Measurements from ENCODE around the gene MAPK1IP1L.

Gene MAPK1IP1L

DNA sequence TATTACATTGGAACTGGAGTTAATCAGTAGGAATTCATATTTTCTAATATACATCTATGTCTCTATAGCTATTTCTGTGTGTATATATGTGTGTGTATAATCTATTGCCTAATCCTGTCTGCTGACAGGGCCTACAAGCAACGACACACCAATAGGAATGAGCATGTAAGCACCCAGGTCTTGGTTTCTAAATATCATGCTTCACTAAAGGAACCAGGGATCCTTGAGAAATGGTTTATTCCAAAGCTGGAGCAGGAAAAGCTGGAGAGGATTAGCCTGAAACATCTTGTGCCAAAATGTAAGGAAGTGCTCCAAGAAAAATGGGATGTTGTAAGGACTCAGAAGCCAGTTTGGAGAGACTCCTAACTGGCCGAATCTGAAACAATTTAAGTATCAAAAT, 48.3 kb downstream of the MAPK1IP1L start:
- no peak overlapping the region for H3K27ac ChIP-seq

DNA sequence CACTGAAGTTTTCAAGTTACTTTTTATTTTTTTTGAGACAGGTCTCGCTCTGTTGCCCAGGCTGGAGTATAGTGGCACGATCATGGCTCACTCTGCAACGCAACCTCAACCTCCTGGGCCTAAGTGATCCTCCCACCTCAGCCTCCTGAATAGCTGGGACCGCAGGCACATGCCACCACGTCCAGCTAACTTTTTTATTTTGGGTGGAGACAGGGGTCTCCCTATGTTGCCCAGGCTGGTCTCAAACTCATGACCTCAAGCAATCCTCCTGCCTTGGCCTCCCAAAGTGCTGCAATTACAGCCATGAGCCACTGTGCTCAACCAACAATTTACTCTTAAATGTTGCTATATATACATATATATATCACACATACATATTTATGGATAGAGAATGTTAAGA, 50.3 kb downstream of the MAPK1IP1L start:
- peak overlapping the region; percentile 83 for H3K27ac ChIP-seq
- TF ChIP-seq, protein P1, sequence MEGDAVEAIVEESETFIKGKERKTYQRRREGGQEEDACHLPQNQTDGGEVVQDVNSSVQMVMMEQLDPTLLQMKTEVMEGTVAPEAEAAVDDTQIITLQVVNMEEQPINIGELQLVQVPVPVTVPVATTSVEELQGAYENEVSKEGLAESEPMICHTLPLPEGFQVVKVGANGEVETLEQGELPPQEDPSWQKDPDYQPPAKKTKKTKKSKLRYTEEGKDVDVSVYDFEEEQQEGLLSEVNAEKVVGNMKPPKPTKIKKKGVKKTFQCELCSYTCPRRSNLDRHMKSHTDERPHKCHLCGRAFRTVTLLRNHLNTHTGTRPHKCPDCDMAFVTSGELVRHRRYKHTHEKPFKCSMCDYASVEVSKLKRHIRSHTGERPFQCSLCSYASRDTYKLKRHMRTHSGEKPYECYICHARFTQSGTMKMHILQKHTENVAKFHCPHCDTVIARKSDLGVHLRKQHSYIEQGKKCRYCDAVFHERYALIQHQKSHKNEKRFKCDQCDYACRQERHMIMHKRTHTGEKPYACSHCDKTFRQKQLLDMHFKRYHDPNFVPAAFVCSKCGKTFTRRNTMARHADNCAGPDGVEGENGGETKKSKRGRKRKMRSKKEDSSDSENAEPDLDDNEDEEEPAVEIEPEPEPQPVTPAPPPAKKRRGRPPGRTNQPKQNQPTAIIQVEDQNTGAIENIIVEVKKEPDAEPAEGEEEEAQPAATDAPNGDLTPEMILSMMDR (conservative IDR thresholded peaks at IDR 0.05) = no peak

More for the DNA sequence above, 48.3 kb downstream of the MAPK1IP1L start:
- TF ChIP-seq, protein P1 (conservative IDR thresholded peaks at IDR 0.05) = no peak

DNA sequence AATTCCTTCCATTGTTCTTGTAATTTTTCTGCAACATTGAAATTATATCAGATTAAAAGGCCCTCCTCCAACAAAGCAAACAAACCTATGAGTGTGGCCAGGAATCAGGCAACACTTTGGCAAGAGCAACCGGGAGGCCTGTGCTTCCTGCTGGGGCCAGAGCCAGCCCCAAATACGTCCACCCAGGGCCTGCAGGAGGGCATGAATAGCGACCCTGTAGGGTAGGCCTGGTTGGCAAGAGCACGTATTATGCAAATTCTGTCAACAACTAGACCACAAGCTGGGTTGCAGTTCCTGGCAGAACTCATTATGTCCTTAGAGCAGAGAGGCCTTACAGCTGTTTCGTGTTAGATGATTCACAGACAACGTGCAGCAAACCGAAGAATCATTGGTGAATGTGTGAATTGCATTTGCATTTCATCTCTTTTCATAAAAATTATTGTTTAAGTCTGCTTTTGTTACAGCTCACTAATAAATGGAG, 50.7 kb downstream of the MAPK1IP1L start:
- H3K27ac ChIP-seq = peak overlapping the region; percentile 83
- TF ChIP-seq, protein P1 (conservative IDR thresholded peaks at IDR 0.05) = no peak

DNA sequence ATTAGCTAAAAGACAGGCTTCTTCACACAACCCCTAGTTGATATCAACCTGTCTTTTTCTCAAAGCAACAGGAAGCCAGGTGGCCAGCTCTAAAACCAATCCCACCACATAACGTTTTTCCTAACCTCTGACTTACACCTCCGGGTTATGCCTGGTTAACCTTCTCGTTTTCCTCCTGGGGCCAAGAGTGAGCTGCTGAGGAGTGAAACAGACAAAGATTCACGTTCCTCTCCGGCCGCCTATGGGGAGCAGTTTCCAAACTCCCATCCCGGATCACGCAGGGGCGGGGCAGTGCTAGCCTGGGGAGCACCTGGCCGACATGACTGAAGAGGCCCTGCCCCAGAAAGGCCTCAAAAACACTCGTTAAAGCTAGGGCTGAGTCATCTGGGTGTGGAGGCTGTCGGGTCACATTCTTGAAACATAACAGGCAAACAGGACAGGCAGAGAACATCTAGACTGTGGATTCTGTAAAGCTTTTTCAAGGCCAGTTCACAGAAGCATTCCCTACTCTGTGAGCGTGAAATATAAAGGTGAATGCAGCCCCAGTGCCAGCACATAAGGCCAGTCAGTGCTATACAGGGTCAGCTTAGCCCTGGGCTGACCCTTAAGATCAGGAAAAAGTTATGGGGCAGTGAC, 51.7 kb downstream of the MAPK1IP1L start:
- peak overlapping the region; percentile 83 for H3K27ac ChIP-seq
- TF ChIP-seq, protein P1 (conservative IDR thresholded peaks at IDR 0.05) = no peak

DNA sequence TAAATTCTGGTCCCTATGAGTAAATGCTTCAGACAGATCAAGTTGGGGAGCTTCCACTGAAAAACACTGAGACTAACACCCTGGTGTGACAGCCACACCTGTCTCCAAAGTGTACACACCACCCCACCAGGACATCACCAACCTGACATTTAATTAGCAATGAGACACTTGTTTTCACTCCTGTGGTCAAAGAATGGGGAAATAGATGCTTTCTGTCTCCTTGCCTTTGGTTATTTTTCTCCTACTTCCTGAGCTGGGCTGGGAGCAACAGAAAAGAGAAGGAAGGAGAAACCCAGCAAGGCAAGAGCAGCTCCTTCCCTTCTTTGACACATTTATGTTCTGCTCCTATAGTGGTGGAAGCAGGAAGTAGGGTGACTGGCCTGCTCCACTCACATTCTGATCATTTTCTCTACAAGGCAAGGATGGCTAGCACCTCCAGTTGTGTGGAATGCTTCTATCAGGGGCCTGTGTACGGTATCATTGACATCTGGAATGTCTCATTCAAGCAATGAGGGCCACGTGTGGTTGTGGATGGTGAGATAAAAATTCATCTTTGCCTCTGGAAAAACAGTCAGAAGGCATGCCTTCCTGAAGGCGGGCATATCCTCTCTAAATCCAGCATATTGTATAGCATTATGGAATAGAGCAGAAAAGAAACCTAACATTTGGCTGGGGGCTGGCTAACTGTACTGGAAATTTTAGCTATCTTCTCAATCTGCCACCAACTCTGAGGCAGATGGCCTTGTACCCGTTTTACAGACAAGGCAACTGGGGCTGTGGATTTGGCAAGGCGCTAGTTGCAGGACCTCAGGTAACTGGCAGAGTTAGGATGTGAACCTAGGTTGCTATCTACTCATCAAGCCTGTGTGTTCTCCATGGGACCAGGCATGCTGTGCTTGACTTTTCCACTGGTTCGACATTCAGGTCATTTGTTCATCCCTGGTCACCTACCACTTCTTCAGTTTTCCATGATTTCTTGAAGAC, 52.8 kb downstream of the MAPK1IP1L start:
- TF ChIP-seq, protein P1 (conservative IDR thresholded peaks at IDR 0.05) = no peak
- H3K27ac ChIP-seq = peak overlapping the region; percentile 83

DNA sequence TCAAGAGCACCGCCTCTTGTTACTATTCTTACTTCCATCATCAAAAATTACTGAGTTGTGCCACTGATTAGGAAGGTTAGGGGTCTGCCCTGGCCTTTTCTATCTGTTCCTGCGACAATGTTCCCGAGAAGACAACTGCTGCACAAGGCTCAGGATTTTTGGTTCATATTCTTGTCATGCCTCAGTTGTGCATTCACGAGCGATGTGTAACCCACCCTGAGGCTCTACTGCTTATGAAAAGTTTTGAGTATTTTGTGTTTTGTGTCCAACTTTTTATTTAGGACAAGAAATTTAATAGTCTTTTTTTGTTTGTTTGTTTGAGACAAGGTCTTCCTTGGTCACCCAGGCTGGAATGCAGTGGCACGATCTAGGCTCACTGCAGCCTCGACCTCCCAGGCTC, 54.5 kb downstream of the MAPK1IP1L start:
- H3K27ac ChIP-seq = no peak overlapping the region
- TF ChIP-seq, protein P1 (conservative IDR thresholded peaks at IDR 0.05) = no peak
